GM21526 (cell line): Measurements from ENCODE around the gene MYH3.

ENCODE experiments used
- ATAC-seq: cut with Tn5 transposase; IDR thresholded peaks from one replicate; pipeline ENCODE4 v1.9.1; 2021; ENCODE audit warnings: moderate library complexity; ENCODE audit not compliant: unreplicated experiment, low FRiP score

Gene MYH3

DNA sequence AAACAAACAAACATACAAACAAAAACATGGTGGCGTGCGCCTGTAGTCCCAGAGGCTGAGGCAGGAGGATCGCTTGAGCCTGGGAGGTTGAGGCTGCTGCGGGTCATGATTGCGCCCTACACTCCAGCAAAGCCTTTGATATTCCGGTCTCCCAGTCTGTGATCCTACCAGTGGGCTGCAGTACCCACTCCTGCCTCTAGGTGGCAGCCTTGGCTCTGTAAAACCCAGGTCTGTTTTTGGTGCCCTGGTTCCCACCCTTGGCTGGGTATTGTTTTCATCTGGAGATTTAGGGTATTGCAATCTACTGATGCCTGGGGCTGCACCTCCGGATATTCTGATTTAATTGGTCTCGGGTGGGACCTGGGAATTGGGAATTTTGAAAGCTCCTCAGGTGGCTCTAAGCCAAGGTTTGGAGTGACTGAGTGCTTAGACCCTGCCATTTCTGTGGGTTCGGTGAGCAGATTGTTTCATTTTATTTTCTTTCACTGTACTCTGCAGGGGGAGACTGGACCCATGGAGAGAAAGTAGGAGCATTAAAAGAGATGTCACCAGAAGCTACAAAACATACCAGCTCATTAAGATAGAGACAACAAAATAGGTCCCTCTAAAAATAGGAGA is 40.5 kb downstream of the MYH3 start:
- no peak for ATAC-seq

DNA sequence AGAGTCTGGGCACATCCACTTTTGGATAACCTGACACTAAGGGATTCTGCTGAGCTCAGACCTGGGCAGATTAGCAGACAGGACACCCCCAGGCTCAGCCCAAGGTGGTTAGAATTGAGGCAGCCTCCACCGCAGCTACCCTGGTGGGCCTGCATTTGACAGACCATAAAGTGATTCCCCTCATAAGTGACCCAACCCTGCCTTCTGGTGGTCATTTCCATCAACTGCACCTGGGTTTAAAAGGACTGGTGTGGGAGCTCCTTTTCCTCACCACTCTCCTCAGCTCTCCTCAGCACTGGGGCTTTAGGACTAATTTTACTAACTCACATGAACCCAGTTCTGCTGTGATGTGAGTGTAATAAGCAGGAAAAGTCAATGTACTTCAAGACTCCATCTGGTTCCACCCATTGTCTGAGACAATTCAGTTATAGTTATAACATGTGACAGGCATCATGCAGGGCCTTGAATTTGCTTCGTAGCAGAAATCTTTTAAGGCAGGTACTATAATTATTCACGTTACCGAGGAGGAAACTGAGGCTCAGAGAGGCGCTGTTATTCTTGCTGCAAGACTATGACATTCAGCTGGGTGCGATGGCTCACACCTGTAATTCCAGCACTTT is 42.5 kb downstream of the MYH3 start:
- no peak for ATAC-seq

DNA sequence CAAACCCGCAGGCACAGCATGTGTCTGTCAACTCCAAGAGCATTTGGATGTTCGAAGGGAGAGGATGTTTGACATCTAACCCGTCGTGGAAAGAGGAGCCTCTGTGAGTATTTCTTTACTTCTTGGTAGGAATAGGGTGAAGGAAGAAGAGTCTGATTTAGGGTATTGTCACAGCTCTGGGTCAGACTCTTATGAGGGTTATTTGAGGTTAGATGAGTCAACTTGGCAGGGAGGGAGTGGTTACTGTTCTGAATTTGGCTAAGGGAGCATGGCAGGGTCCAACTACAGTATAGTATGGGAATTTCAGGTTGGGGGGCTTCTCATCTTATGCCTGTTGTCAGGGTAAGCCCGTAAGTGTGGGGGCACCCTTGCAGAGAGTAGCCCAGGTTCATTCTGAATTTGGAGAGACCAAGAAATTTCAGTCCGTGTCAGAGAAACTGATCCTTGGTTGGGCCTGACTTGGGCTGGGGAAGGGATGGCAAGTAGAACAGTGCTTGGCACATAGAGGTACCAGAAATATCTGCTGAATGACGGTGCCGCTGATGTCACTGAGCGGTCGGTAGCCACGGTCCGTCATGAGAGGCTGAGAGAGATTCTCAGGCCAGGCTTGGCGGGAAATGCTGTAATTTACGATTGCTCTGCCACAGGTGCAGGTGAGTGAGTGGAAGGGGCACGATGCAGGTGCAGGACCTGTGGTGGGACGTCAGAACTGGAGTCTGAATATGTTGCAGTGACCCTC is 43.2 kb downstream of the MYH3 start:
- no peak for ATAC-seq

DNA sequence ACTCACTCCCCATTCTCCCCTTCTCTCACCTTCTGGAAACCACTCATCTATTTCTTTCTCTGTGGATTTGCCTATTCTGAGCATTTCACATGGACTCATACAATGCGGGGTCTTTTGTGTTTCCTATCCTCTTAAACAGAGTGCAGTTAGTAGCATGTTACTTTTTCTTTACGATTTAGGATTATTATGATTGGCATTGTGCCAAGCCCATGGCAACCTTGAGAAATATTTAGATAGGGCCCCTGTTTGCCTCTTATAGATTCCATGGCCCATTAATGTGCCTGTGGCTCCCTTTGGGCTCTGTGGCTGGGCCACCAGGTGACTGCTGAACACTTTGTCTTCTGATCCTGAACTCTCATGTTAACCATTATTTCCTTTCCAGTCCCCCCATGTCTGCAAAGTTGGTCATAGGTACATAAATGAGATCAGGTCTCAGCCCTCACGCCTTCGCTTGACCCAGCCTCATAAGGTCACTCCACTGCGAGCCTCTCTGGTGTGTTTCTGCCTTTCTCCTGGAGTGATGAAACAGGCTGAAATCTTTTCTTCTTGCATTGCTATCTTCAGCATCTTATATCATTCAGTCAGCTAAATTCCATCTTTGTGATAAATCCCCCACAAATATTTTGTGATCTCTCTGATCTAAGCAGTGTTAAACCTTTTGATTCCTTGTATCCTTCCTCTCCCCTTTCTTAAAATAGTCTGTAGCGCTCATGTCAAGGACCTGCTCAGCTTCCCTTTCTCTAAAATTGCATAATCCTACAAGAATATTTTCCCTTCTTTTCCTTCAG is 44.0 kb downstream of the MYH3 start:
- ATAC-seq = no peak

DNA sequence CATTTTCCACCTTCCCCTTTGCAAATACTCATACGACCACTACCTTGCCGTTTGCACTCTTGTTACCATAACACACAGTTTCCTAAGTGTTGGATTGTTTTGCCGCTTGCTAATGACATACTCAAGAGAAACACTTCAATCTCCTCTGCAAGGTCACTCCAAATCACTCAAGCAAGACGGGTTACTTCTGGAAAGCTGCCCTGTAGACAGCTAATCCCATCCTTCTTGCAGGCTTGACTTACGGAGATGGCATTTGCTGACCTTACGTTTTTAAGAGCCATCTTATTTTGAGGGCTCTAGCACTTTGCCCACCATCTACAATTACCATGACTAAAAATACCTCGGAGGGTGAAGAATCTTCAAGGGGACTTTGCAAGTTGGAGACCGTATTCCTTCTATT is 46.2 kb downstream of the MYH3 start:
- ATAC-seq = no peak

DNA sequence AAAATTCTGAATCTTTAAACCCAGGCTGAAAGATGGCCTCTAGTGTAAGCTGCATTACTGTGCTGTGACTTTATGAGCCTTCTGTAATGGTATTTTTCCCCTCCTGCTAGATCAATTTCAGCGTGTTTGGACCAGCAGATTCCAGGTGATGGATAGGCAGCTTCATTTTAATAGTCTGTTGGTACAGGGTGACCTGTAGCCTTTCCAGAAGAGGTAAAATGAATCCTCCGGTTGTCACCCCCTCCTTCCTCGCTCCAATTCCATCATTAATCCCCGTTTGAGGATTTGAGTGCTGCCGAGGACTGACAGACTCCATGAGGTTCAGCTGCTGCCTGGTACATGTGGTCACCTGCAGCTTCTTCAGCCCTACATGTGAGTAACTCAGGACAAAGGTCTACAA is 48.9 kb downstream of the MYH3 start:
- no peak for ATAC-seq

DNA sequence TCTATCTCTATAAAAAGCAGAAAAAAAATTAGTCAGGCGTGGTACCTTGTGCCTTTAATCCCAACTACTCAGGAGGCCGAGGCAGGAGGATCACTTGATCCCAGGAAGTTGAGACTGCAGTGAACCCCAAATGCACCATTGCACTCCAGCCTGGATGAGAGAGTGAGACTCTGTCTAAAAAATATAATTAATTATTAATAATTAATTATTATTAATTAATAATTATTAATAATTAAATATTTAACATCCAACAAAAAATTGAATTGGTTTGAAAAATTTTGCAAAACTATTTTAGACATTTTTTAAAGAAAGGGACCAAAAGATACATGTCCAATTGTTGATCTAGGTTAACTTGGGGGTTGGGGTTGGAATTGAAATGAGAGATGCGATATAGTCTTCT is 51.0 kb downstream of the MYH3 start:
- ATAC-seq = no peak

DNA sequence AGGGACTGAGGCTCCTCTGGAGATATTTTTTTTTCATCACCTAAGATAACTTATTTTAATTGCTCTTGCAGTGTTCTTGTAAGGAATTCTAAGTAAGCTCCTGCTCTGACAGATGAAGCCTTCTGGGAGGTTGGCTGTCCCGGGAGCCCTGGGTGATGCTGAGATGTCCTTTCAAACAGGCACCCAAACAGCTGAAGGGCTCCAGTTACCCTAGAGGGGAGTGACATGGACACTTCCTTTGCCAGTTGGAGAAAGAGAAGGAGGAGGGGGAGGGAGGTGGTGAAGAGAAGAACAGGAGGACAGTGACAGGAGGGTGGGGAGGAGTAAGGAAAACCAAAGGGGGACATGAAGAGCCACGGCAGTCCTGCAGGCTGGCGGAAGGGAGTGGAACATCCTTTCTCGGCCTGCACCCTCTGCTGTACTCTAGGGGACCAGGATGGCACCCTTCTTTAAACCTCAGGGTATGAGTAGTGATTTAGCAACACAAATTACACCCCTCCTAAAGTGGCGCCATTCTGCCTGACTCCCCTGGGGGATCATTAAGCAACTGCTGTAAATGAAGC is 51.8 kb downstream of the MYH3 start:
- ATAC-seq = no peak

DNA sequence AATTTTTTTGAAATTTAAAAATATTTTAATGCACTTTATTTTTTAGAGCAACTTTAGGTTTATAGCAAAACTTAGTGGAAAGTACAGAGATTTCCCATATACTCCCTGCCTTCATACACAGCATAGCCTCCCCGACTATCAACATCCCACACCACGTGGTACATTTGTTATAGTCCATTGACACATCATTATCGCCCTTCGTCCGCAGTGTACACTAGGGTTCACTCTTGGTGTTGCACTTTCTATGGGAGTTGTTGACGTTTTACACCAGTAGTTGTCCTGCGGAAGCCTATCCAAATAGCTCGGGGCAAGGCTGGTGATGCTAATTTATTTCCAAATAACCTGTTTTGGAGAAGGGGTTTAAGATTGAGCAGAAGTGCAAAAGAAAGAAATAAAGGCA is 52.6 kb downstream of the MYH3 start:
- no peak for ATAC-seq

DNA sequence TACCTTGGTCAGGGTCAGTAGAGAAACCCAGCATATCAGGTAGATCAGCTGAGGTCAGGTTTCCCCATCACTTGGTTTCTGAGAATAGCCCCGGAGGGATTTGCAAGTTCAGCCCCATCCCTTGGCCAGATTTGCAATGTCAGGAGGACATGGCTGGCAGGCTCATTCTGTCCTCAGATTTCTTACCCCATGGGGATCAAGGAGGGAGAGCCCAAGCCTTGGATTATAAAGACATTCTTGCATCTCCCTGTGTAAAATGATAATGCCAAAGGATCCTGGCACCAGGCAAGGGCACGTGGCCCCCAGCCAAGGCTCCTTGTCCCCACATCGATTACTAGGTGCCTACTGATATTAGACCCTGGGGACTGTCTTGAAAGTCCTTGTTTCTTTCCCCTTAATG is 53.2 kb downstream of the MYH3 start:
- ATAC-seq = no peak

DNA sequence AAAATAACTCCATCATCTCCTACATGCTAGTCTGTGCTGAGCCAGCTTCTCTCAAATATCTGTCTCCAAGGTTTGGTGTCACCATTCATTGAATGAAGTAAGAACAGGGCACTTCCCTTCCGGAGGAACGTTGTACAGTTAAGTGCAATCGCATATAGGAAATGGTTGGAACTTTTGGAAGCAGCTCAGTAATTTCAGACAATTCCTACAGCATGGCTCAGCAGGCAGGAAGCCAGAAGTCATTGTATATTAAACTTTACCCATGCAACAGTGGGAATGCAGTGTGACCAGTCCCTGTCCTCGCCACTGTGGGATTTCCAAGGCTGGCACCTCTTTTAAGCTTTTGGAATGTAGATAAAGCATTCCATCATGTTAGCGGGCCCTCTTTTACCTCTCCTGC is 56.5 kb downstream of the MYH3 start:
- ATAC-seq = no peak

DNA sequence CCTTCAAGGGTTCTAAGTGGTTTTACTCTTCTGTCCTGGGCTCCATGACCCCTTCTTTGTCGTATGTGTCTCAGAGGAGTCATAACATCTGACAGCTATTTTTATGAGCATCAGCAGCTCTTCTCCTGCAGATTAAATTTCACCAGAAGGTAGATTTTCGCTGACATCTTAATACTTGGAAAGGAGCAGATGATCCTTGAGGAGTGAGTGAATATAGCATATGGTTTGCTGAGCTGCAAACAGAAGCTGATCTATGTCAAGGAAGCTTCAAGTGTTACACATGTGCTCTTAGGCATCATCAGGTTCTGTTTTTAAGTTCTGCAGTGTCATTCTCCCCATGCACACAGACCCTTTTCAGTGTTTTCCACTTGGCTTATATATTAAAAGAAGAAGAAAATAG is 58.5 kb downstream of the MYH3 start:
- ATAC-seq = no peak

DNA sequence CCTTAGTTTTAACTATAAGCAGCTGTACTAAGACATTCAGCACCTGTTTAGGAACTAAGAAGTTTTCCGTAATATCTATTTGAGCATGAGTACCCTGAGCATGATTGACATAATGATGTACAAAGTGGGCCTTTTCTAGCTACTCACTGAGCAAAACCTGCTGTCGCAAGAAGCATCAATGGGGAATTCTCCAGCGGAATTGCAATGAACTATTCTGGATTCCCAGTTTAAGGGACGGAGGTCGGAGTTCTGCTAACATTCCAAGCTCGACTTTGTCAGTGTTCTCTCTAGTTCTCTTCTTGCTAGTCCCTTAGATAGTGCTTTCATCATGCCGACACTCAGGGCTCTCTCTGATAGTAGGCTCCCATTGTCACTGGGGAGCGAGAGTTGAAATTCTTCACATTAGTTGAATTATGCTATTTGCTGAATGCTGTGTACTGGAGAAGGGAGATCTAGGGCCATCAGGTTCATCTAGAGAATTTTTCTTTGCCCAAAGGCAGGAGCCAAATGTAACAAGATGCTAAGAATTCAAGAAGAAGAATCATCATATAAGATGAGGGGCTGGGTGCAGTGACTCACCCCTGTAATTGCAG is 67.5 kb downstream of the MYH3 start:
- ATAC-seq = no peak

DNA sequence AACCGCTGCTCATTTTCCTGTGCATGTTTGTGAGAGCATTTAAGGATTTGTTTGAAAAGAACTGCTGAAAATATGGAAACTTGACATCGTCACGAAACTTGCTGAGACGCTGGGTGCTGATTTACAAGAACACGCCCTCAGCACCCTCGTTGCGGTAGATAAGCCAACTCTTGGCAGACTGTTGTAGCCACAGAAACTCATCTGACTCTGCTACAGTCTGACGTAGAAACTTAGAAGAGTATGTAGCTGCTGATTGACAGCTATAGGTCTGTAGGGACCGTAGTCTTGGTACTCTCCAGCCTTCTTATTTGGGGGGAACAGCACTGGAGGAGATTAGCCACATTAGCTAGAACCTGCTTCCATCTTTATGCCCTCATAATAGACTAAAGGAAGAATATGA is 71.6 kb downstream of the MYH3 start:
- ATAC-seq = no peak

DNA sequence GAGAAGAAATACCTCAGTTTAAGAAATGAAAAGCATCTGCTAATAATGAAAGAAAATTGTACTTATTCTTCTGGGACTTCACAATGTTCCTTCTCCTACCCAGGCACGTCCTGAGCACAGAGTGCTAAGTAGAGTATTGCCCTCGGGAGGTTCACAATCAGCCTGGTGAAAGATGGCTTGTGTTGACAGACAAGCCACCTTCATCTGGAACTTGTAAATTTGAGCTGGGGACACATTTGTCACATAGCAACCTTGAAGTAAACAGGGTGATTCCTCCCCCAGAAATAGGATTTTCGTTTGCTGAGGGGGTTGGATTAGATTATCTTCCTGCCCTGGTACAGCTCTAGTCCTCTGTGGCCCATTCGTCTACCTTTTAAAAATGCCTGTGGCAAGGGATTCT is 73.3 kb downstream of the MYH3 start:
- no peak for ATAC-seq

DNA sequence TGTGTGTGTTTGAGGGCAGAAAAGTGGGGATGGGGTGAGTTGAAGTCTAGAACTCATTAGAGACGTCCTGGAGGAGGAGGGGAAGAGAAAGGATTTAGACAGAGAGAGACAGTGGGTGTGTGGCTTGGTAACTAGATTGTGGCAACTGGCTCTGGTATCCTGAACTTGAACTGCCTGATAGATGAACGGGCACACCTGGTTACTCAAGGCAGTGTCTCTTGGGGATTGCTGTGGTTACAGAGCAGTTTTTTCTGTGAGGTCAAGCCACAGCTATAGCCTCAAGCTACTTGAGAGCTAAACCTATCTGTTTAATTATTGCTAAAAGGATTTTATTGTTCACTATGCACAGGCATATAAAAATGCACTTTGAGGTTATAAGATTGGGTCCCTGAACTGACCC is 77.8 kb downstream of the MYH3 start:
- no peak for ATAC-seq
